Osteocyte (in vitro differentiated cells): Measurements from ENCODE around the gene GNAT1. TPM values are rescaled to one million over a fixed set of nuclear protein-coding genes. Genes with fewer than 3 reads are reported as not detected.

ENCODE experiments used
- DNase-seq: peaks from one replicate; pipeline ENCODE4 v3.0.0; 2021; ENCODE audit warnings: mixed read lengths; ENCODE audit not compliant: unreplicated experiment; ENCODE audit errors: extremely low spot score
- H3K27ac Mint-ChIP-seq: one replicate; pipeline ENCODE4 v1.8.0; 2021; ENCODE audit warnings: mild to moderate bottlenecking, mixed read lengths; ENCODE audit not compliant: unreplicated experiment
- H3K27me3 Mint-ChIP-seq: one replicate; pipeline ENCODE4 v1.8.0; 2021; ENCODE audit warnings: mixed read lengths; ENCODE audit not compliant: unreplicated experiment
- H3K36me3 Mint-ChIP-seq: one replicate; pipeline ENCODE4 v1.8.0; 2021; ENCODE audit warnings: mixed read lengths; ENCODE audit not compliant: unreplicated experiment
- H3K4me1 Mint-ChIP-seq: one replicate; pipeline ENCODE4 v1.8.0; 2021; ENCODE audit warnings: mixed read lengths; ENCODE audit not compliant: unreplicated experiment
- H3K4me3 Mint-ChIP-seq: one replicate; pipeline ENCODE4 v1.8.0; 2021; ENCODE audit warnings: mild to moderate bottlenecking, moderate library complexity, mixed read lengths; ENCODE audit not compliant: unreplicated experiment
- H3K9me3 Mint-ChIP-seq: one replicate; pipeline ENCODE4 v1.8.0; 2021; ENCODE audit warnings: mixed read lengths; ENCODE audit not compliant: unreplicated experiment
- total RNA-seq: library from RNA; stranded (reverse); gene quantifications from 2 replicates; pipeline ENCODE4 v1.2.1, GENCODE V29; 2021
- TF ChIP-seq, protein P1 (sequence below): fragments of 200-600 bp; sonication (generic); IDR thresholded peaks from 2 replicates; pipeline ENCODE4 v1.5.0; 2021; ENCODE audit warnings: antibody characterized with exemption, mild to moderate bottlenecking, moderate library complexity

The GNAT1 gene
- total RNA-seq, 1 donor from 2014 or later = not detected

DNA sequence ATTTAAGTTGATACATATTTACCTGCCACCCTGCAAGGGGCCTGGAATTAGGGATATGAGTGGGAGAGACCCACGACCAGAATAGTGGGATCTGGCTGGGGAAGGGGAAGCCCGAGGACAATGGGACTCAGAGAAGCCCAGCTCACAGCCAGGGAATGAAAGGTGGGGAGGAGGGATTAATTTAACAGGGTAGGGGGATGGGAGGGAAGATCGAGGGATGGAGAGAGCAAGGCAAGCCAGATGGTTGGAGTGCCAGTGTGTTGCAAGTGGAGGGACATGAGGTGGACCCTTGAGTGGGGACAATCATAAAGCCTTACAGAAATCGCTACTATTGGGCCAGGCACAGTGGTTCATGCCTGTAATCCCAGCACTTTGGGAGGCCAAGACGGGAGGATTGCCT lies 40.2 kb downstream of the GNAT1 start:
- peaks cover 25% of the 10 kb centered on the region for H3K4me1 Mint-ChIP-seq

DNA sequence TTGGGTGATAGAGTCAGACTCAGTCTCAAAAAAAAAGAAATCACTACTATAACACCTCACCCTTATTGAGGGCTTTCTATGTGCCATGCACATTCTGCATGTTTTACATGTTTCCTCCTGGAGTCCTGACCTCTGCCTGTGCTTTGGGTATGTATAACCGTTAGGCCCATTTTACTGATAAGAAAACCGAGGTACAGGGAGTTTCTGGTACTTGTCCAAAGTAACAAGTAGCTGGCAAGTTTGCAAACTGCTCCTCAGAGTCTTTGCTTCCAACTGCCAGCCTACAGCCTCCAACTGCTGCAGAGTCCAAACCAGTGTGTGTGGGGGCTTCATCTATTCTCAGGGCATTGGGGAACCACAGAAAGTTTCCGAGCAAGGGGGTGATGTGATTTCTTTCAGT lies 40.9 kb downstream of the GNAT1 start:
- TF ChIP-seq, protein P1, sequence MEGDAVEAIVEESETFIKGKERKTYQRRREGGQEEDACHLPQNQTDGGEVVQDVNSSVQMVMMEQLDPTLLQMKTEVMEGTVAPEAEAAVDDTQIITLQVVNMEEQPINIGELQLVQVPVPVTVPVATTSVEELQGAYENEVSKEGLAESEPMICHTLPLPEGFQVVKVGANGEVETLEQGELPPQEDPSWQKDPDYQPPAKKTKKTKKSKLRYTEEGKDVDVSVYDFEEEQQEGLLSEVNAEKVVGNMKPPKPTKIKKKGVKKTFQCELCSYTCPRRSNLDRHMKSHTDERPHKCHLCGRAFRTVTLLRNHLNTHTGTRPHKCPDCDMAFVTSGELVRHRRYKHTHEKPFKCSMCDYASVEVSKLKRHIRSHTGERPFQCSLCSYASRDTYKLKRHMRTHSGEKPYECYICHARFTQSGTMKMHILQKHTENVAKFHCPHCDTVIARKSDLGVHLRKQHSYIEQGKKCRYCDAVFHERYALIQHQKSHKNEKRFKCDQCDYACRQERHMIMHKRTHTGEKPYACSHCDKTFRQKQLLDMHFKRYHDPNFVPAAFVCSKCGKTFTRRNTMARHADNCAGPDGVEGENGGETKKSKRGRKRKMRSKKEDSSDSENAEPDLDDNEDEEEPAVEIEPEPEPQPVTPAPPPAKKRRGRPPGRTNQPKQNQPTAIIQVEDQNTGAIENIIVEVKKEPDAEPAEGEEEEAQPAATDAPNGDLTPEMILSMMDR = no peak
- Mint-ChIP-seq H3K27me3 (no peaks in the 10 kb centered on the region), H3K4me3 (no peak overlapping the region), H3K9me3 (no peaks in the 10 kb centered on the region), H3K36me3 (no peaks in the 10 kb centered on the region), H3K4me1 (peaks cover 19% of the 10 kb centered on the region), H3K27ac (no peak overlapping the region)
- no peak for DNase-seq

More for the DNA sequence above, 40.2 kb downstream of the GNAT1 start:
- Mint-ChIP-seq H3K9me3 (no peaks in the 10 kb centered on the region), H3K27me3 (no peaks in the 10 kb centered on the region), H3K36me3 (no peaks in the 10 kb centered on the region), H3K4me3 (no peak overlapping the region), H3K27ac (no peak overlapping the region)
- DNase-seq = no peak
- TF ChIP-seq, protein P1 = no peak

- Mint-ChIP-seq H3K4me3 (no peak overlapping the region), H3K9me3 (no peaks in the 10 kb centered on the region), H3K27me3 (no peaks in the 10 kb centered on the region), H3K4me1 (peaks cover 13% of the 10 kb centered on the region), H3K27ac (peak overlapping the region; percentile 38), H3K36me3 (no peaks in the 10 kb centered on the region)
- TF ChIP-seq, protein P1 = no peak
- DNase-seq = no peak
These were observed 41.8 kb downstream of the GNAT1 start for GRCh38 chr3:50233176-50233575.

DNA sequence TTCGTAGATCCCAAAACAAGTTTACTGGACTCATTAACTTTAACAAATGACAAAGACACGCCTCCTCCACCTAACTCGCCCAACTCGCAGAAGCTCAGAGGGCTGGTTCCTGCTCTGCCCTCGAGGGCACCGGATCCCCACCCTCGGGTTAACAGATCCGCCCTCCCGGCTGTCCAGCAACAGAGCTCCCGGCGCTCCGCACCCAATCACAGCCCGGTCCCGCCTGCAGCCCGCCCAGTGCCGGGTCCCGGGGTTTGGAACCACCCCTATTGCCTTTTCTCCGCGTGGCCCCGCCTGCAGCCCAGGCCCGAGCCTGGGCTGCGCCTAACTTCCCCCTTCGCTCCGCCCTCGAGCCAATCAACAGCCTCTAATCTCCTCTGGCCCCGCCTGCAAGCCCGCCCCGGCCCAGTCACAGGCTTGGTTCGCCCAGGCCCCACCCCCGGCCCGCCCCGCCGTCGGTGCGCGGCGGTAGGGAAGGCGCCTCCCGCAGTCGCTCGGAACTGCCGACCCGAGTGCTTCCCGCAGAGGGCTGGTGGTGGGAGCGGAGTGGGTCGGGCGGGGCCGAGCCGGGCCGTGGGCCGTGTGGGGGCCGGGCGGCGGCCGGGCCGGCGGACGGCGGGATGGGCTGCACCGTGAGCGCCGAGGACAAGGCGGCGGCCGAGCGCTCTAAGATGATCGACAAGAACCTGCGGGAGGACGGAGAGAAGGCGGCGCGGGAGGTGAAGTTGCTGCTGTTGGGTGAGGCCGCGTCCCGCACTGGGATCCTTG lies 44.5 kb downstream of the GNAT1 start, which contains the start of gene GNAI2:
Gene GNAI2 (plus strand): TSS at position 489 of the 768 bp plus-strand sequence. CDS start 132 bp downstream, at position 621.
- H3K27me3 Mint-ChIP-seq = no peaks in the 10 kb centered on the region
- DNase-seq = peak; percentile 99
- H3K36me3 Mint-ChIP-seq = no peaks in the 10 kb centered on the region
- H3K4me3 Mint-ChIP-seq = peak within 1 kb of the TSS; percentile 99
- H3K9me3 Mint-ChIP-seq = no peaks in the 10 kb centered on the region
- TF ChIP-seq, protein P1 = no peak
- H3K4me1 Mint-ChIP-seq = peaks cover 30% of the 10 kb centered on the region
- peak within 1 kb of the TSS; percentile 92 for H3K27ac Mint-ChIP-seq

GRCh38 chr3:50236484-50237132 lies 45.2 kb downstream of the GNAT1 start:
- TF ChIP-seq, protein P1 = no peak
- peaks cover 36% of the 10 kb centered on the region for H3K4me1 Mint-ChIP-seq
- peak overlapping the region; percentile 92 for H3K27ac Mint-ChIP-seq
- H3K27me3 Mint-ChIP-seq = no peaks in the 10 kb centered on the region
- no peak for DNase-seq
- no peaks in the 10 kb centered on the region for H3K36me3 Mint-ChIP-seq
- peak overlapping the region; percentile 99 for H3K4me3 Mint-ChIP-seq
- H3K9me3 Mint-ChIP-seq = no peaks in the 10 kb centered on the region
